Panc1 (cell line): ENCODE results near the gene GNAI2. TPM values are rescaled to one million over a fixed set of nuclear protein-coding genes. Genes with fewer than 3 reads are reported as not detected.

ENCODE experiments used
- ATAC-seq: fragments of 200-7000 bp; cut with Tn5 transposase; 2 replicates; pipeline ENCODE4 v1.9.1; 2020; ENCODE audit warnings: mild to moderate bottlenecking, moderate library complexity
- BruUV-seq: library from RNA; stranded (reverse); fragments of 400-500 nt; replicated peaks from 2 replicates; lab custom pipeline; 2021; lab: Mats Ljungman, UMichigan
- CTCF ChIA-PET: fragments of 300-600 bp; sonication (Branson Sonifier 250); formaldehyde crosslinking; loops from one replicate; lab custom pipeline; 2022; ENCODE audit warnings: antibody characterized with exemption; lab: Charles Lee
- POLR2A ChIA-PET: fragments of 300-600 bp; sonication (Branson Sonifier 250); formaldehyde crosslinking; loops from one replicate; lab custom pipeline; 2022; ENCODE audit warnings: antibody characterized with exemption; lab: Charles Lee
- DNase-seq: peaks from one replicate; pipeline ENCODE4 v3.0.0-alpha.2; 2010; ENCODE audit warnings: low read depth, low spot score
- H3K27ac ChIP-seq: 2 replicates; pipeline ENCODE4 v1.5.1; 2011; ENCODE audit warnings: mild to moderate bottlenecking, low read length, inconsistent platforms
- H3K27me3 ChIP-seq: fragments of 200-500 bp; sonication (Bioruptor generic); 2 replicates; pipeline ENCODE4 v1.6.0; 2014; ENCODE audit warnings: low read length, inconsistent platforms; ENCODE audit not compliant: control insufficient read depth, insufficient read depth
- H3K36me3 ChIP-seq: fragments of 200-500 bp; sonication (Bioruptor generic); 2 replicates; pipeline ENCODE4 v1.5.1; 2014; ENCODE audit warnings: inconsistent platforms, mild to moderate bottlenecking, low read length, moderate library complexity; ENCODE audit not compliant: control insufficient read depth, insufficient read depth
- H3K4me1 ChIP-seq: 2 replicates; pipeline ENCODE4 v1.5.1; 2011; ENCODE audit warnings: inconsistent platforms, mild to moderate bottlenecking, low read length, moderate library complexity; ENCODE audit not compliant: control insufficient read depth, insufficient read depth
- H3K4me3 ChIP-seq, 2 experiments: 2 replicates each; pipeline ENCODE4 v1.5.1; 2011 to 2012; ENCODE audit warnings: low read depth in 2 of 2, low read length in 2 of 2, mild to moderate bottlenecking in 2 of 2, inconsistent platforms in 1 of 2, moderate library complexity in 1 of 2
- H3K9me3 ChIP-seq: fragments of 200-500 bp; sonication (Bioruptor generic); 2 replicates; pipeline ENCODE4 v1.5.1; 2014; ENCODE audit warnings: low read depth, mild to moderate bottlenecking, inconsistent platforms, low read length, moderate library complexity; ENCODE audit not compliant: control insufficient read depth, insufficient read depth
- POLR2AphosphoS5 ChIP-seq: IDR thresholded peaks from 2 replicates; pipeline ENCODE4 v1.6.1; 2012; ENCODE audit warnings: mild to moderate bottlenecking, low read depth, low read length, moderate library complexity
- SIN3A ChIP-seq: IDR thresholded peaks from 2 replicates; pipeline ENCODE4 v1.6.1; 2012; ENCODE audit warnings: low read depth, mild to moderate bottlenecking, low read length, moderate library complexity, borderline replicate concordance; ENCODE audit not compliant: insufficient read depth
- TCF7L2 ChIP-seq: IDR thresholded peaks from 2 replicates; pipeline ENCODE4 v1.6.1; 2011; ENCODE audit warnings: mild to moderate bottlenecking, low read depth, low read length, inconsistent platforms
- in situ Hi-C: cut with HindIII; loops from 2 replicates; pipeline ENCODE4 v1.10.0; 2016; ENCODE audit warnings: low sequenced_read_pairs, low pct_unique_long_range_greater_than_20kb
- intact Hi-C: fragments of 100-400 bp; cut with micrococcal nuclease; formaldehyde crosslinking; loops from one replicate; pipeline ENCODE4 v1.10.0; 2022; ENCODE audit not compliant: unreplicated experiment
- total RNA-seq: library from RNA; stranded (reverse); gene quantifications from one replicate; pipeline ENCODE4 v1.2.1, GENCODE V29; 2021; ENCODE audit not compliant: unreplicated experiment
- TF ChIP-seq, protein P1 (sequence below), 2 experiments: IDR thresholded peaks; 2 replicates each; pipeline ENCODE4 v1.6.1; 2011 to 2012; ENCODE audit warnings: low read depth in 2 of 2, control low read depth in 1 of 2, low read length in 1 of 2, mild to moderate bottlenecking in 1 of 2, moderate library complexity in 1 of 2; ENCODE audit not compliant: insufficient read depth in 1 of 2
- TF ChIP-seq, protein P2 (sequence below): fragments of 450-650 bp; IDR thresholded peaks from 2 replicates; pipeline ENCODE4 v1.5.1; 2017; ENCODE audit warnings: mild to moderate bottlenecking

Gene GNAI2
- total RNA-seq, 1 experiment from 2014 or later: 170 TPM

DNA sequence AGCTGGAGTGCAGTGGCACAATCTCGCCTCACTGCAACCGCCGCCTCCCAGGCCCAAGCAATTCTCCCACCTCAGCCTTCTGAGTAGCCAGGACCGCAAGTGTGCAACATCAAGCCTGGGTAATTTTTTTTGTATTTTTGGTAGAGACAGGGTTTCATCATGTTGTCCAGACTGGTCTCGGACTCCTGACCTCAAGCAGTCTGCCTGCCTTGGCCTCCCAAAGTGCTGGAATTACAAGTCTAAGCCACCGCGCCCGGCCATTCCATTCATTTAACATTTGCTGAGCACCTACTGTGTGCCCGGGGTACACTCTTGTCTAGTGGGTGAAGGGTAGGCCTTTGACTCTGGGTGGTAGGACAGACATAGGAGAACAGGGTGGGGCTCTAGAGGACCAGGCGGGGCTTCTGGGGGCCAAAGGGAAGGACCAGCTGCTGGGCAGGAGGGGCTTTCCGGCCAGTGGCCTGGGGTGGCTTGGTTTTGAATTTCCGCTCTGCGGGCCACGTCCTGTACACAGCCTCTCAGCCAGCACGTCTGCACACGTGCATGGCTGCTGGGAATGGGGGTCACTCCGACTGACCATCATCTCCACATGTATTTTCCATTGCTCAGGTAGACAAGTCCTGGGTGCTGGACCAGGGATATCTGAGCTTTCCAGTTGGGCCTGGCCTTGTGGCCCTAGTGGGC lies 28.5 kb upstream of the GNAI2 start:
- intact Hi-C loops: no loop called here
- TF ChIP-seq, protein P1, sequence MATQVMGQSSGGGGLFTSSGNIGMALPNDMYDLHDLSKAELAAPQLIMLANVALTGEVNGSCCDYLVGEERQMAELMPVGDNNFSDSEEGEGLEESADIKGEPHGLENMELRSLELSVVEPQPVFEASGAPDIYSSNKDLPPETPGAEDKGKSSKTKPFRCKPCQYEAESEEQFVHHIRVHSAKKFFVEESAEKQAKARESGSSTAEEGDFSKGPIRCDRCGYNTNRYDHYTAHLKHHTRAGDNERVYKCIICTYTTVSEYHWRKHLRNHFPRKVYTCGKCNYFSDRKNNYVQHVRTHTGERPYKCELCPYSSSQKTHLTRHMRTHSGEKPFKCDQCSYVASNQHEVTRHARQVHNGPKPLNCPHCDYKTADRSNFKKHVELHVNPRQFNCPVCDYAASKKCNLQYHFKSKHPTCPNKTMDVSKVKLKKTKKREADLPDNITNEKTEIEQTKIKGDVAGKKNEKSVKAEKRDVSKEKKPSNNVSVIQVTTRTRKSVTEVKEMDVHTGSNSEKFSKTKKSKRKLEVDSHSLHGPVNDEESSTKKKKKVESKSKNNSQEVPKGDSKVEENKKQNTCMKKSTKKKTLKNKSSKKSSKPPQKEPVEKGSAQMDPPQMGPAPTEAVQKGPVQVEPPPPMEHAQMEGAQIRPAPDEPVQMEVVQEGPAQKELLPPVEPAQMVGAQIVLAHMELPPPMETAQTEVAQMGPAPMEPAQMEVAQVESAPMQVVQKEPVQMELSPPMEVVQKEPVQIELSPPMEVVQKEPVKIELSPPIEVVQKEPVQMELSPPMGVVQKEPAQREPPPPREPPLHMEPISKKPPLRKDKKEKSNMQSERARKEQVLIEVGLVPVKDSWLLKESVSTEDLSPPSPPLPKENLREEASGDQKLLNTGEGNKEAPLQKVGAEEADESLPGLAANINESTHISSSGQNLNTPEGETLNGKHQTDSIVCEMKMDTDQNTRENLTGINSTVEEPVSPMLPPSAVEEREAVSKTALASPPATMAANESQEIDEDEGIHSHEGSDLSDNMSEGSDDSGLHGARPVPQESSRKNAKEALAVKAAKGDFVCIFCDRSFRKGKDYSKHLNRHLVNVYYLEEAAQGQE (IDR thresholded peaks at IDR 0.05; ENCODE audit: insufficient read depth in 1 of 2, low read depth in 2 of 2, low read length in 1 of 2): no peak
- TF ChIP-seq TCF7L2: no peak
- TF ChIP-seq, protein P2, sequence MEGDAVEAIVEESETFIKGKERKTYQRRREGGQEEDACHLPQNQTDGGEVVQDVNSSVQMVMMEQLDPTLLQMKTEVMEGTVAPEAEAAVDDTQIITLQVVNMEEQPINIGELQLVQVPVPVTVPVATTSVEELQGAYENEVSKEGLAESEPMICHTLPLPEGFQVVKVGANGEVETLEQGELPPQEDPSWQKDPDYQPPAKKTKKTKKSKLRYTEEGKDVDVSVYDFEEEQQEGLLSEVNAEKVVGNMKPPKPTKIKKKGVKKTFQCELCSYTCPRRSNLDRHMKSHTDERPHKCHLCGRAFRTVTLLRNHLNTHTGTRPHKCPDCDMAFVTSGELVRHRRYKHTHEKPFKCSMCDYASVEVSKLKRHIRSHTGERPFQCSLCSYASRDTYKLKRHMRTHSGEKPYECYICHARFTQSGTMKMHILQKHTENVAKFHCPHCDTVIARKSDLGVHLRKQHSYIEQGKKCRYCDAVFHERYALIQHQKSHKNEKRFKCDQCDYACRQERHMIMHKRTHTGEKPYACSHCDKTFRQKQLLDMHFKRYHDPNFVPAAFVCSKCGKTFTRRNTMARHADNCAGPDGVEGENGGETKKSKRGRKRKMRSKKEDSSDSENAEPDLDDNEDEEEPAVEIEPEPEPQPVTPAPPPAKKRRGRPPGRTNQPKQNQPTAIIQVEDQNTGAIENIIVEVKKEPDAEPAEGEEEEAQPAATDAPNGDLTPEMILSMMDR: no peak
- no peak for TF ChIP-seq SIN3A
- no peak for TF ChIP-seq POLR2AphosphoS5
- Histone ChIP-seq H3K9me3 (no peaks in the 10 kb centered on the region), H3K27ac (no peak overlapping the region), H3K27me3 (no peaks in the 10 kb centered on the region), H3K36me3 (no peaks in the 10 kb centered on the region), H3K4me1 (no peaks in the 10 kb centered on the region; the same call in none of the 2 replicates), H3K4me3 (no peak overlapping the region)
- CTCF ChIA-PET: interaction anchor here (0.5 kb wide), 1 partner anchor 66 kb away, joined by 7 read pairs; no protein-coding TSS in a partner anchor
- in situ Hi-C loops: no loop called here
- ATAC-seq (no peak), DNase-seq (no peak)
- POLR2A ChIA-PET: no interaction called here
- no TSS peak for BruUV-seq

DNA sequence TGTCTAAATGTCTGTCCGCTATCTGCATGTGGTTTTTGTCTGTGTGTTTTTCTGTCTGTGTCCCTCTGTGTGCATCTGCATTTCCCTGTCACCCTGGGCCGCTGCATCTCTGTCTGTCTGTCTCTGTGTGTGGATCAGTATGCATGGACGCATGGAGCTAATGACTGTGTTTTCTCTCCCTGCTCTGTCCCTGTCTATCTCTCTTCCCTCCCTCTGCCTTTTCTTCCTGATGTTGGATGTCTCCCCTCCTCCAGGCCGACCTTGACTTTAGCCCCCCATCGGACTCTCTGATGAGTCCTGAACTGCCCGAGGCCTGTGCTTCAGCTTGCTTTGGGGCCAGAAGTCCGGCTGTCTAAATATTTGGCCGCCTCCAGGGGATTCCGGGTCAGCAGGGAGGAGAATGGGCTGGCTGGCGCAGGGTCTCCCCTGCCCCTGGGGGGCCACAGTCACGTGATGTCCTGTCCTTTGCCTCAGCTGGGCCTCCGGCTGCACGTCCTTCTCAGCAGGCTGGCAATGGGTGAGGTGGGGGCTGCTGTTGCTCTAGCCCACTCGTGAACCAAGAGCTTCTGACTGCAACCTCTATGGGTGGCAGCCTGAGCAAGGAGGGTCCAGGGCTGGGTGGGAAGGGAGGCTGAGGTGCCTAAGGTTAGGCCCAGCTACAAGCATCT lies 27.2 kb upstream of the GNAI2 start:
- TF ChIP-seq TCF7L2: no peak
- TF ChIP-seq, protein P2: no peak
- TF ChIP-seq, protein P1 (IDR thresholded peaks at IDR 0.05; ENCODE audit: insufficient read depth in 1 of 2, low read depth in 2 of 2, low read length in 1 of 2): no peak
- no peak for TF ChIP-seq POLR2AphosphoS5
- TF ChIP-seq SIN3A: no peak
- intact Hi-C loops: no loop called here
- Histone ChIP-seq H3K36me3 (no peaks in the 10 kb centered on the region), H3K9me3 (no peaks in the 10 kb centered on the region), H3K4me1 (no peaks in the 10 kb centered on the region; the same call in 1 of the 2 replicates), H3K4me3 (no peak overlapping the region), H3K27ac (no peak overlapping the region), H3K27me3 (no peaks in the 10 kb centered on the region)
- in situ Hi-C loops: no loop called here
- no TSS peak for BruUV-seq
- CTCF ChIA-PET: no interaction called here
- ATAC-seq (no peak), DNase-seq (no peak)
- POLR2A ChIA-PET: interaction anchor here (0.7 kb wide), 1 partner anchor 1038 kb away, joined by 10 read pairs; the partner anchor contains the start of gene KLHDC8B
